GM19238 (cell line): ENCODE data around the gene GHRHR.

Experiments used
- DNase-seq: peaks from one replicate; pipeline ENCODE4 v3.0.0; 2011; ENCODE audit warnings: low spot score; ENCODE audit not compliant: insufficient read length

GHRHR gene

DNA sequence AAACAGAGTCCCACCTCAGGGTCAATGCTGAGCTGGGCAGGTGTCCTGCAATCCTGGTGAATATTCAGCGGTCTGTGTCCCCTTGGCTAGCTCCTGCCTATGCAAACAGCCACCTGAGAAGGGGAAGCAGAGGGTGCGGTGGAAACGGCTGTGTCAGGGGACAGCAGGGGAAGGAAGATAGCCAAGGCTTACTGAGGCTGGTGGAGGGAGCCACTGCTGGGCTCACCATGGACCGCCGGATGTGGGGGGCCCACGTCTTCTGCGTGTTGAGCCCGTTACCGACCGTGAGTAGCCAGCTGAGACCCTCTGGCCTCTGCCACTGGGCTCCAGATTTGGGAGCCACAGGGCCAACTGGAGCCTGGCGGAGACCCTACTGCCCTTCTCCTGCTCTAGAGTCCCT lies at the start of gene GHRHR:
GHRHR (plus strand) TSS at position 112 of the 400 bp plus-strand sequence; CDS start at position 228, 116 bp downstream.
- DNase-seq: no peak

DNA sequence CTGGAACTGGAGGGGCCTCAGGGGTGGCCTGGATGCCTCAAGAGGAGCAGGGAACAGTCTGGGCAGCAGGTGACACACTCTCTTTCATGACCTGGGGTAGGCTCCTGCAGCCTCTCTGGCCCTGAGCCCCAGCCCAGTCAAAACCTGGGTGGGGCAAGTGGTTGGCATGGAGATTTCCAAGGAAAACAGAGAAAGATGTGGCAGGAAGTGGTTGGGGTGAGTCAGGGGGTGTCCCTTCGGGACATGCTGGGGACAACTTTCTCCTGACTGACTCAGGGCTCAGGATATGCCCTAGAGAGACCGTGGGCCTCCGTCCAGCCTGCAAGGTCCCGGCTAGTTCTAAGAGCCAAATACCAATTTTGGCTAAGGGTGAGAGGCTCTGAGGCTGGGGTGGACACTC lies 49.2 kb upstream of the GHRHR start:
- DNase-seq: no peak

GRCh38 chr7:30915005-30915601 lies 48.6 kb upstream of the GHRHR start:
- DNase-seq: no peak

GRCh38 chr7:30915751-30916150 lies 48.0 kb upstream of the GHRHR start:
- DNase-seq: no peak

GRCh38 chr7:30916255-30916654 lies 47.5 kb upstream of the GHRHR start:
- no peak for DNase-seq

- no peak for DNase-seq
Measured at GRCh38 chr7:30916767-30917166, 47.0 kb upstream of the GHRHR start.

- DNase-seq: no peak
Measured at GRCh38 chr7:30917216-30917893, 46.4 kb upstream of the GHRHR start.

DNA sequence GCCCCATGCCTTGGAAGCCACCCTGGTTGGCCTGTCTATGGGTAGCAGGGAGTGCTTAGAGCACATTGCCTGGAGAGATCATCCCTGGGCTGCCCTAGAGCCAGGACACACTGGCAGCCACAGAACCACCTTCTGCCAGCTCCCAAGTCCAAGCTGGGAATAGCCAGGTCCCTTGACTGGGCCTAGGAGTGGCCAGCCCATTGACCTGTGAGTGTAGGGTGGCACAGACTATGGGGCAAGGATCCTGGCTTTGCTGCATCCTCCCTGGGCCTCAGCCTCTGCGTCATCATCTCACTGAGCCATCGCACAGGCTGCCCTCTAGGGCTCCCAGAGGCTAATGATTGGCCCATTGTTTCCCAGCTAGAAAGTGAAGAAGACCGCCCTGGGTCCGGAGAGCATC lies 45.1 kb upstream of the GHRHR start:
- no peak for DNase-seq

GRCh38 chr7:30920021-30920583 lies 43.7 kb upstream of the GHRHR start:
- DNase-seq: no peak

GRCh38 chr7:30920584-30921539 lies 42.9 kb upstream of the GHRHR start:
- no peak for DNase-seq

GRCh38 chr7:30921540-30922401 lies 42.0 kb upstream of the GHRHR start:
- no peak for DNase-seq

- DNase-seq: no peak
Measured at GRCh38 chr7:30922596-30922995, 41.2 kb upstream of the GHRHR start.

- DNase-seq: no peak
Measured at GRCh38 chr7:30923009-30923773, 40.6 kb upstream of the GHRHR start.

DNA sequence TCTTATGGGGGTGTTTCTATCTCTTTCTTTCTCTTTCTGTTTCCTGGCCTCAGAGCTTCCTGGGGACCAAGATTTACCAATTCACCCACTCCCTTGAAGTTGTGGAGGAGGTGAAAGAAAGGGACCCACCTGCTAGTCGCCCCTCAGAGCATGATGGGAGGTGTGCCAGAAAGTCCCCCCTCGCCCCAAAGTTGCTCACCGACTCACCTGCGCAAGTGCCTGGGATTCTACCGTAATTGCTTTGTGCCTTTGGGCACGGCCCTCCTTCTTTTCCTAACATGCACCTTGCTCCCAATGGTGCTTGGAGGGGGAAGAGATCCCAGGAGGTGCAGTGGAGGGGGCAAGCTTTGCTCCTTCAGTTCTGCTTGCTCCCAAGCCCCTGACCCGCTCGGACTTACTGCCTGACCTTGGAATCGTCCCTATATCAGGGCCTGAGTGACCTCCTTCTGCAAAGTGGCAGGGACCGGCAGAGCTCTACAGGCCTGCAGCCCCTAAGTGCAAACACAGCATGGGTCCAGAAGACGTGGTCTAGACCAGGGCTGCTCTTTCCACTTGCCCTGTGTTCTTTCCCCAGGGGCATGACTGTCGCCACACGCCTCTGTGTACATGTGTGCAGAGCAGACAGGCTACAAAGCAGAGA lies 39.9 kb upstream of the GHRHR start:
- no peak for DNase-seq

DNA sequence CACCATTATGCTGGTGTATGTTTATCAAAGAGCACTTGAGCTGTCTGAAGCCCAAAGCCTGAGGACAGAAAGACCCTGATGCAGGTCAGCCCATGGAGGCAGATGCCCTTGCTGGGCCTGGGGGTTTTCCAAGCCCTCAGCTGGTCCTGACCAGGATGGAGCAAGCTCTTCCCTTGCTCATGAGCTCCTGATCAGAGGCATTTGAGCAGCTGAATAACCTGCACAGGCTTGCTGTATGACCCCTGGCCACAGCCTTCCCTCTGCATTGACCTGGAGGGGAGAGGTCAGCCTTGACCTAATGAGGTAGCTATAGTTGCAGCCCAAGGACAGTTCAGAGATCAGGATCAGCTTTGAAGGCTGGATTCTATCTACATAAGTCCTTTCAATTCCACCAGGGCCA lies 39.1 kb upstream of the GHRHR start:
- DNase-seq: no peak

DNA sequence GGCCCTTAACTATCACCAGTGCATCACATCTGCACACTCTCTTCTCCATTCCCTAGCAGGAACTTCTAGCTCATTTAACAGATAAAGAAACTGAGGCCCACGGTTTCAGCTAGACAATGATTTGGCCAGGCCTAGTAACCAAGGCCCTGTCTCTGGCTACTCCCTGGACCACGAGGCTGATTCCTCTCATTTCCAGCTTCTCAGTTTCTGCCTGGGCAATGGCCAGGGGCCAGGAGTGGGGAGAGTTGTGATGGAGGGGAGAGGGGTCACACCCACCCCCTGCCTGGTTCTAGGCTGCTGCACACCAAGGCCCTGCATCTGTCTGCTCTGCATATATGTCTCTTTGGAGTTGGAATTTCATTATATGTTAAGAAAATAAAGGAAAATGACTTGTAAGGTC lies 38.6 kb upstream of the GHRHR start:
- no peak for DNase-seq

GRCh38 chr7:30925913-30926312 lies 37.8 kb upstream of the GHRHR start:
- DNase-seq: no peak

DNA sequence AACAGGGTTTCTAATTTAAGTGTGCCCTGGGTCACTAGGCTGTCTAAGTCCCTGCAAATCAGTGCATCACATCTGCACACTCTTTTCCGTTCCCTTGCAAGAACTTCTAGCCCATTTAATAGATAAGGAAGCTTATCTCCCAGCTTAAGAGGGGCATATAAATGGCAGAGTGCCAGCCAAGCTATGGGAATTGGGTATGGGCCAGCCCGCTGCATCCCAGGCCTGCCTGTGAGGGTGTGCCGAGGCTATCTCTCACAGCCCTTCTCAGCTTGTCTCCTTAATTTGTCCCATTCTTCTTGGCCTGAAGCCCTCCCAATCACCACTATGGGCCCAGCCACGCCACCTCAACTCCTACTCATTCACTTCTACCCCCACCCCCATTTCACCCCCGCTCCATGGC lies 37.4 kb upstream of the GHRHR start:
- no peak for DNase-seq

DNA sequence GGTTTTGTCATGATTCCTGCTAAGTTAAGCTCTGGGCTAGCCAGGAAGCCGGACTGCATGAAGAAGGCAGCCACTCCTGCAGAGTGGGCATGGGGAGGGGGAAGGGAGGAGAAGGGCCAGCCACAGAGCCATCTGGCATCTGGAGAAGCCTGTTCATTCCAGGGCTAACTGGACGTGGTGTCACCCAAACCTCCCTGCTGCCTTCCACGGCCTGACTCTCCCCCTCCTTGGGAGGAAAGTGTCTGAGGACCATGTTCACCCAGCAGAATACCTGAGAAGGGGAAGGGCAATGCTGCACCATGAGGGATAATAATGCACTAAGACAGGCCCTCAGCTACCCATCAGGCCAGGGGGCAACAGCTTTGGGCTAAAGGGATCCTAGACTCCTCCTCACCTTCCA lies 36.7 kb upstream of the GHRHR start:
- DNase-seq: no peak

DNA sequence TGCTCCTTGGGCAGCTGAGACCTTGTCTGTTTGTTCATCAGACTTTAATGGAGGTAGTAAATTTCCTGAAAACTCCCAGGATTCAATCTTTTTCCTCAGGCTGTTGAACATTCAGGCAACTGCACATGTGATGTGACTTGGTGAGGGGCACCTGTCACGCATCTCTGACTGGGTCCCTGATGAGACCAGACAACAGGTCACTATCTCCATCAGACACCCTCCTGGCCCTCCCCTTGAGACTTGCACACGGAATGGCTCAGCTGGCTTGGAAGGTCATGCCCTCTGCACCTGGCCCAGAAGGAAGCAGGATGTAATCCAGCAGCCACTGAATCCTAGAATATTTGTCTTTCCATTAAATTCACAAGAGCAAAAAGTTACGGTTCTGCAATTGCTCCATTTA lies 36.2 kb upstream of the GHRHR start:
- DNase-seq: no peak
